Esophagus squamous epithelium (tissue), 4 donors: ENCODE results near the gene SSH2.

Source experiments
- CTCF ChIP-seq, 6 experiments: fragments of 450-650 bp in 4 of 6; fragments of 200-600 bp in 2 of 6; sonication (generic) in 2 of 6; IDR thresholded peaks; one replicate each; pipeline ENCODE4 v1.5.1; 2016 to 2019; ENCODE audit warnings: antibody characterized with exemption in 6 of 6, mild to moderate bottlenecking in 4 of 6, moderate library complexity in 4 of 6
- POLR2A ChIP-seq, 4 donors: fragments of 450-650 bp; IDR thresholded peaks; one replicate each; pipeline ENCODE4 v1.6.1; 2017; ENCODE audit warnings: antibody characterized with exemption in 4 of 4, mild to moderate bottlenecking in 4 of 4, moderate library complexity in 3 of 4

GRCh38 chr17:29630630-29631193 lies 299.3 kb downstream of the SSH2 start:
- TF ChIP-seq CTCF (IDR thresholded peaks at IDR 0.05) = no peak
- no peak for TF ChIP-seq POLR2A (IDR thresholded peaks at IDR 0.05)
